Chondrocyte (in vitro differentiated cells): ENCODE results near the gene ING1. TPM values are rescaled to one million over a fixed set of nuclear protein-coding genes. Genes with fewer than 3 reads are reported as not detected.

Source experiments
- DNase-seq: peaks from one replicate; pipeline ENCODE4 v3.0.0; 2021; ENCODE audit warnings: mixed read lengths, low spot score
- H3K27ac Mint-ChIP-seq: one replicate; pipeline ENCODE4 v1.8.0; 2021; ENCODE audit warnings: mild to moderate bottlenecking, moderate library complexity, mixed read lengths; ENCODE audit not compliant: unreplicated experiment
- H3K27me3 Mint-ChIP-seq: 2 replicates; pipeline ENCODE4 v1.8.0; 2021; ENCODE audit warnings: low read depth, mixed read lengths
- H3K36me3 Mint-ChIP-seq: 2 replicates; pipeline ENCODE4 v1.8.0; 2021; ENCODE audit warnings: low read depth, mixed read lengths
- H3K4me1 Mint-ChIP-seq: 2 replicates; pipeline ENCODE4 v1.8.0; 2021; ENCODE audit warnings: low read depth, mild to moderate bottlenecking, mixed read lengths
- H3K4me3 Mint-ChIP-seq: one replicate; pipeline ENCODE4 v1.8.0; 2021; ENCODE audit warnings: mild to moderate bottlenecking, moderate library complexity, mixed read lengths; ENCODE audit not compliant: unreplicated experiment
- H3K9me3 Mint-ChIP-seq: 2 replicates; pipeline ENCODE4 v1.8.0; 2021; ENCODE audit warnings: low read depth, mixed read lengths
- CTCF ChIP-seq: fragments of 200-600 bp; sonication (generic); IDR thresholded peaks from 2 replicates; pipeline ENCODE4 v1.5.0; 2021; ENCODE audit warnings: antibody characterized with exemption, mild to moderate bottlenecking, moderate library complexity
- total RNA-seq: library from RNA; stranded (reverse); gene quantifications from 3 replicates; pipeline ENCODE4 v1.2.1, GENCODE V29; 2021

The ING1 gene
- total RNA-seq, 1 donor from 2014 or later: 14.3 TPM

- Mint-ChIP-seq H3K27me3 (no peaks in the 10 kb centered on the region), H3K9me3 (no peaks in the 10 kb centered on the region), H3K4me1 (peaks cover 32% of the 10 kb centered on the region), H3K4me3 (peak overlapping the region; percentile 96), H3K36me3 (no peaks in the 10 kb centered on the region), H3K27ac (peak overlapping the region; percentile 81)
- DNase-seq: no peak
- peak; percentile 36 for TF ChIP-seq CTCF
Measured at GRCh38 chr13:110713981-110714796, 689 bp downstream of the ING1 start.

- TF ChIP-seq CTCF: no peak
- DNase-seq: no peak
- Mint-ChIP-seq H3K27ac (peak overlapping the region; percentile 98), H3K9me3 (no peaks in the 10 kb centered on the region), H3K27me3 (no peaks in the 10 kb centered on the region), H3K4me3 (peak overlapping the region; percentile 96), H3K36me3 (peaks cover 5% of the 10 kb centered on the region), H3K4me1 (peaks cover 32% of the 10 kb centered on the region)
Measured at GRCh38 chr13:110714797-110715394, 1.4 kb downstream of the ING1 start.

GRCh38 chr13:110715395-110716246 lies 2.1 kb downstream of the ING1 start:
- Mint-ChIP-seq H3K27me3 (no peaks in the 10 kb centered on the region), H3K36me3 (peaks cover 6% of the 10 kb centered on the region), H3K9me3 (no peaks in the 10 kb centered on the region), H3K4me3 (peak overlapping the region; percentile 96), H3K27ac (peak overlapping the region; percentile 98), H3K4me1 (peaks cover 32% of the 10 kb centered on the region)
- peak; percentile 99 for DNase-seq
- TF ChIP-seq CTCF: peak; percentile 64

GRCh38 chr13:110716247-110716515 lies 2.7 kb downstream of the ING1 start:
- TF ChIP-seq CTCF: no peak
- H3K27me3 Mint-ChIP-seq: no peaks in the 10 kb centered on the region
- H3K4me1 Mint-ChIP-seq: peaks cover 28% of the 10 kb centered on the region
- peak overlapping the region; percentile 98 for H3K27ac Mint-ChIP-seq
- no peaks in the 10 kb centered on the region for H3K9me3 Mint-ChIP-seq
- peaks cover 6% of the 10 kb centered on the region for H3K36me3 Mint-ChIP-seq
- peak overlapping the region; percentile 96 for H3K4me3 Mint-ChIP-seq
- DNase-seq: no peak

GRCh38 chr13:110719036-110719710 lies 5.7 kb downstream of the ING1 start:
- Mint-ChIP-seq H3K27me3 (no peaks in the 10 kb centered on the region), H3K4me3 (no peak overlapping the region), H3K4me1 (peaks cover 30% of the 10 kb centered on the region), H3K36me3 (peaks cover 6% of the 10 kb centered on the region), H3K9me3 (no peaks in the 10 kb centered on the region), H3K27ac (no peak overlapping the region)
- no peak for DNase-seq
- TF ChIP-seq CTCF: no peak
